Lung (tissue), 12 donors: ENCODE data around the gene FHDC1. TPM values are rescaled to one million over a fixed set of nuclear protein-coding genes. Genes with fewer than 3 reads are reported as not detected.

Experiments
- ATAC-seq: fragments of 200-7000 bp; cut with Tn5 transposase; one replicate; pipeline ENCODE4 v1.9.1; 2020; ENCODE audit warnings: moderate number of reproducible peaks; ENCODE audit not compliant: insufficient read depth, low FRiP score
- DNase-seq, 3 donors: peaks; one replicate each; pipeline ENCODE4 v3.0.0-alpha.2; 2013 to 2017
- H3K27ac ChIP-seq, 2 donors: one replicate each; pipeline ENCODE4 v1.5.1; 2013; ENCODE audit warnings: mild to moderate bottlenecking in 2 of 2, moderate library complexity in 2 of 2, control low read depth in 1 of 2, inconsistent platforms in 1 of 2, low read depth in 1 of 2, low read length in 1 of 2
- H3K27me3 ChIP-seq, 3 donors: one replicate each; pipeline ENCODE4 v1.5.1; 2013; ENCODE audit warnings: low read length in 2 of 3; ENCODE audit not compliant: control insufficient read depth in 3 of 3, insufficient read depth in 3 of 3
- H3K36me3 ChIP-seq, 4 donors: one replicate each; pipeline ENCODE4 v1.5.1; 2013; ENCODE audit warnings: low read length in 4 of 4, mild to moderate bottlenecking in 1 of 4, moderate library complexity in 1 of 4; ENCODE audit not compliant: control insufficient read depth in 4 of 4, insufficient read depth in 4 of 4
- H3K4me1 ChIP-seq, 5 donors: one replicate each; pipeline ENCODE4 v1.5.1; 2013; ENCODE audit warnings: low read length in 5 of 5, mild to moderate bottlenecking in 2 of 5, moderate library complexity in 1 of 5; ENCODE audit not compliant: control insufficient read depth in 5 of 5, insufficient read depth in 5 of 5
- H3K4me3 ChIP-seq: one replicate; pipeline ENCODE4 v1.5.1; 2013; ENCODE audit warnings: mild to moderate bottlenecking, control low read depth, moderate library complexity
- H3K9ac ChIP-seq, 2 donors: one replicate each; pipeline ENCODE4 v1.5.1; 2013; ENCODE audit warnings: low read length in 2 of 2, control low read depth in 1 of 2; ENCODE audit not compliant: insufficient read depth in 1 of 2
- H3K9me3 ChIP-seq, 4 donors: one replicate each; pipeline ENCODE4 v1.5.1; 2013; ENCODE audit warnings: low read length in 3 of 4, mild to moderate bottlenecking in 1 of 4, moderate library complexity in 1 of 4; ENCODE audit not compliant: control insufficient read depth in 4 of 4, insufficient read depth in 3 of 4
- WGBS, 2 donors: extraction: QIAGEN DNeasy Blood & Tissue Kit; methylation state at CpG; one replicate each; pipeline ENCODE4 v1.1.7; 2013; 5-methylcytosine and 5-hydroxymethylcytosine counted together
- polyA plus RNA-seq, 2 donors: library from polyadenylated mRNA; stranded (reverse); fragments of 200-250 nt; gene quantifications; one replicate each; pipeline ENCODE4 v1.2.1, GENCODE V29; 2013
- total RNA-seq, 2 donors: library from RNA; depleted of rRNA in 1 of 2; stranded (reverse); fragments of >200 nt in 1 of 2; gene quantifications; one replicate each; pipeline ENCODE4 v1.2.1, GENCODE V29; 2014 to 2021
- TF ChIP-seq, protein P1 (sequence below): IDR thresholded peaks from 2 replicates; pipeline ENCODE4 v1.5.1; 2012; ENCODE audit warnings: mild to moderate bottlenecking; ENCODE audit errors: control extremely low read depth, extremely low read depth
- donor health status: control.
- donor health status: control.
- donor health status: Bipolar disorder and iron deficiency.
- donor health status: healthy.
- donor health status: DM: yes; HTN: yes; CAD: no.

FHDC1 gene
- total and polyA plus RNA-seq, 4 donors = 4.3 to 27.2 (median 17.3) TPM

DNA sequence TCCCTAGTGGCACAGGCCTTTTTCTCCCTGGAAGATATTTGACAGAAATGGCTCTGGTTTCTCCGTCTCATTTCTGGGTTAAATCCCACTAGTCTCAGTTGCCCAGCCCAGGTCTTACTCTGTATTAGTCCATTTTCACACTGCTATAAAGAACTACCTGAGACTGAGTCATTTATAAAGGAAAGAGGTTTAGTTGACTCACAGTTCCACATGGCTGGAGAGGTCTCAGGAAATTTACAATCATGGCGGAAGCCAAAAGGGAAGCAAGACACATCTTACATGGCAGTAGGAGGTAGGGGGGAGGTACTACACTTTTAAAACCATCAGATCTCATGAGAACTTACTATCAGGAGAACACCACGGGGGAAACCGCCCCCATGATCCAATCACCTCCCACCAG, 81.9 kb downstream of the FHDC1 start:
- no peak overlapping the region for H3K9ac ChIP-seq
- H3K36me3 ChIP-seq = no peaks in the 10 kb centered on the region
- no peak overlapping the region for H3K27ac ChIP-seq
- ATAC-seq (no peak), DNase-seq (no peak)
- WGBS, 2 donors = 95% methylated on average over 4 of the region's 4 CpGs
- no peak overlapping the region for H3K4me3 ChIP-seq
- TF ChIP-seq, protein P1, sequence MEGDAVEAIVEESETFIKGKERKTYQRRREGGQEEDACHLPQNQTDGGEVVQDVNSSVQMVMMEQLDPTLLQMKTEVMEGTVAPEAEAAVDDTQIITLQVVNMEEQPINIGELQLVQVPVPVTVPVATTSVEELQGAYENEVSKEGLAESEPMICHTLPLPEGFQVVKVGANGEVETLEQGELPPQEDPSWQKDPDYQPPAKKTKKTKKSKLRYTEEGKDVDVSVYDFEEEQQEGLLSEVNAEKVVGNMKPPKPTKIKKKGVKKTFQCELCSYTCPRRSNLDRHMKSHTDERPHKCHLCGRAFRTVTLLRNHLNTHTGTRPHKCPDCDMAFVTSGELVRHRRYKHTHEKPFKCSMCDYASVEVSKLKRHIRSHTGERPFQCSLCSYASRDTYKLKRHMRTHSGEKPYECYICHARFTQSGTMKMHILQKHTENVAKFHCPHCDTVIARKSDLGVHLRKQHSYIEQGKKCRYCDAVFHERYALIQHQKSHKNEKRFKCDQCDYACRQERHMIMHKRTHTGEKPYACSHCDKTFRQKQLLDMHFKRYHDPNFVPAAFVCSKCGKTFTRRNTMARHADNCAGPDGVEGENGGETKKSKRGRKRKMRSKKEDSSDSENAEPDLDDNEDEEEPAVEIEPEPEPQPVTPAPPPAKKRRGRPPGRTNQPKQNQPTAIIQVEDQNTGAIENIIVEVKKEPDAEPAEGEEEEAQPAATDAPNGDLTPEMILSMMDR = no peak
- peaks cover 0 to 13% (median 0%) of the 10 kb centered on the region in 5 donors for H3K4me1 ChIP-seq
- no peaks in the 10 kb centered on the region for H3K27me3 ChIP-seq
- no peaks in the 10 kb centered on the region for H3K9me3 ChIP-seq

DNA sequence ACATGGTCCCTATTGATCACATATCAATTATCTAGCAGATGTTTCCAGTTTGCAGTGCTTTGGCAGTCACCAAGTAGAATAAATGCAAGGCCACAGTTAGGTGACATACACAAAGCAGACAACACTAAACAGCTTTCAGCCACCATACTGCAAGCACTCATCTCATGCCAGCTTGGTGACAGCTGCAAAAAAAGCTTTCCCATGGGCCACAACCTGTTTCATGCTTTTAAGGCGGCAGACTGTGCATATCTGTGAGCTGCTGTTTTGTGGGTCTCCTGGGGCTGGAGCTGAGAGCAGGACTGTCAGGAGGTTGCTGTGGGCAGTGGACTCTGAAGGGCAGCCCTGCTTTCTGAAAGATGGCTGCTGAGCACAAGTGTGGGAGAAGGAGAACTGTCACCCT, 82.6 kb downstream of the FHDC1 start:
- TF ChIP-seq, protein P1 = no peak
- 91 to 93% methylated on average over 1 of the region's 1 CpG for WGBS, 2 donors
- Histone ChIP-seq H3K36me3 (no peaks in the 10 kb centered on the region), H3K4me3 (no peak overlapping the region), H3K27ac (no peak overlapping the region), H3K9me3 (no peaks in the 10 kb centered on the region), H3K27me3 (no peaks in the 10 kb centered on the region), H3K4me1 (peaks cover 0 to 8% (median 0%) of the 10 kb centered on the region in 5 donors), H3K9ac (no peak overlapping the region)
- no peak for ATAC-seq
- DNase-seq = no peak

DNA sequence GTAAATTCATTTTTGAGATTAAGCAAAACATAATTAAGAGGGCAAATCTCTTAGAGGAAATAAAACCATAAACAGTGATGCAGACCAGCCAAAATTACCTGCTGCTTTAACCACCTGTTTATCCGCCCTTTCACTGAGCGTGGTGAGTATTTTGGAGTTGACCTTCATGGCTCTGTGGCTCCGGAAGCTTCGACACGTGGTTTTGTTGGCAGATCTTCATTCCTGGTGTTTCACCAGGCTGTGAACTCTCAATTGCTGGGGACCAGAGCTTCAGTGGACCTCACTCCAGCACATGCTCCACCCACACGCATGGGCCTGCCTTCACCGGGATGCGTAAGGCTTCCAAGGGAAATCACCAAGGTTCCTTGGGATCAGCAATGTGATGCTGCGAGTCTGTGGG, 83.8 kb downstream of the FHDC1 start:
- WGBS, 2 donors = 94 to 95% methylated on average over 9 of the region's 9 CpGs
- no peaks in the 10 kb centered on the region for H3K4me1 ChIP-seq
- H3K36me3 ChIP-seq = no peaks in the 10 kb centered on the region
- H3K9me3 ChIP-seq = no peaks in the 10 kb centered on the region
- H3K4me3 ChIP-seq = no peak overlapping the region
- no peaks in the 10 kb centered on the region for H3K27me3 ChIP-seq
- TF ChIP-seq, protein P1 = no peak
- no peak overlapping the region for H3K9ac ChIP-seq
- ATAC-seq = no peak
- no peak overlapping the region for H3K27ac ChIP-seq
- no peak for DNase-seq

DNA sequence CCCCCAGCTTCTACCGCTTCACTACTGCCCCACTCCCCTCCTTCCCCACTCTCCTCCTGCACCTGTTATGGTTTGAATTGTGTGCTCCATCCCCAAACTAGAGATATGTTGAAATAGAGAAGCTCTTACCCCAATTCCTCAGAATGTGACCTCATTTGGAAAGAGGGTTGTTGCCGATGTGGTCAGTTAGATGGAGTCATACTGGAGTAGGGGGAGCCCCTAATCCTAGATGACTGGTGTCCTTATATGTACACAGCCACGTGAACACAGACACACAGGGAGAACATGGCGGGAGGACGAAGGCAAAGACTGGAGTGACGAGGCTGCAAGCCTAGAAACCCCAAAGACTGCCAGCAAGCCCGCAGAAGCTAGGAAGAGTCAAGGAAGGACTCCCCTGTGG, 84.3 kb downstream of the FHDC1 start:
- no peak for DNase-seq
- no peak overlapping the region for H3K4me3 ChIP-seq
- no peaks in the 10 kb centered on the region for H3K36me3 ChIP-seq
- H3K4me1 ChIP-seq = no peaks in the 10 kb centered on the region
- H3K9ac ChIP-seq = no peak overlapping the region
- H3K9me3 ChIP-seq = no peaks in the 10 kb centered on the region
- ATAC-seq = no peak
- TF ChIP-seq, protein P1 = no peak
- no peak overlapping the region for H3K27ac ChIP-seq
- 88 to 90% methylated on average over 7 of the region's 7 CpGs for WGBS, 2 donors
- no peaks in the 10 kb centered on the region for H3K27me3 ChIP-seq
